H9 (cell line): ENCODE results near the gene MMP2. TPM values are rescaled to one million over a fixed set of nuclear protein-coding genes. Genes with fewer than 3 reads are reported as not detected.

ENCODE experiments used
- DNase-seq: peaks from one replicate; pipeline ENCODE4 v3.0.0-alpha.2; 2017
- H2AFZ ChIP-seq: one replicate; pipeline ENCODE4 v1.6.1; 2013; ENCODE audit warnings: mild to moderate bottlenecking, low read length, control low read depth, moderate library complexity
- H2AK5ac ChIP-seq: 2 replicates; pipeline ENCODE4 v1.6.1; 2013; ENCODE audit warnings: low read length, control low read depth, mixed read lengths; ENCODE audit not compliant: insufficient read length
- H2BK120ac ChIP-seq: one replicate; pipeline ENCODE4 v1.6.1; 2013; ENCODE audit warnings: low read depth, mild to moderate bottlenecking, low read length, control low read depth, inconsistent platforms; ENCODE audit not compliant: poor library complexity, severe bottlenecking
- H2BK12ac ChIP-seq: 2 replicates; pipeline ENCODE4 v1.6.1; 2013; ENCODE audit warnings: low read length, control low read depth, mixed read lengths, low read depth; ENCODE audit not compliant: insufficient read length
- H2BK15ac ChIP-seq: 2 replicates; pipeline ENCODE4 v1.6.1; 2013; ENCODE audit warnings: low read depth, low read length, control low read depth
- H2BK20ac ChIP-seq: one replicate; pipeline ENCODE4 v1.6.1; 2013; ENCODE audit warnings: low read depth, mild to moderate bottlenecking, low read length, control low read depth, inconsistent platforms; ENCODE audit not compliant: poor library complexity, severe bottlenecking
- H2BK5ac ChIP-seq: 2 replicates; pipeline ENCODE4 v1.6.1; 2013; ENCODE audit warnings: low read length, control low read depth, mixed read lengths; ENCODE audit not compliant: insufficient read length
- H3K14ac ChIP-seq: 2 replicates; pipeline ENCODE4 v1.6.1; 2013; ENCODE audit warnings: low read length, control low read depth; ENCODE audit not compliant: insufficient read depth
- H3K18ac ChIP-seq: 2 replicates; pipeline ENCODE4 v1.6.1; 2013; ENCODE audit warnings: low read depth, mild to moderate bottlenecking, mixed read lengths, low read length, control low read depth; ENCODE audit not compliant: insufficient read length
- H3K23ac ChIP-seq: 2 replicates; pipeline ENCODE4 v1.6.1; 2013; ENCODE audit warnings: low read length, control low read depth, mixed read lengths, low read depth; ENCODE audit not compliant: insufficient read length
- H3K23me2 ChIP-seq: 2 replicates; pipeline ENCODE4 v1.6.1; 2013; ENCODE audit warnings: low read depth, mild to moderate bottlenecking, mixed read lengths, low read length, control low read depth; ENCODE audit not compliant: insufficient read length, poor library complexity, severe bottlenecking
- H3K27ac ChIP-seq: 2 replicates; pipeline ENCODE4 v1.5.1; 2013; ENCODE audit warnings: low read length, control low read depth, mixed read lengths, low read depth; ENCODE audit not compliant: insufficient read length
- H3K27me3 ChIP-seq: 2 replicates; pipeline ENCODE4 v1.6.1; 2013; ENCODE audit warnings: low read length, control low read depth, inconsistent platforms; ENCODE audit not compliant: insufficient read depth
- H3K4ac ChIP-seq: 2 replicates; pipeline ENCODE4 v1.6.1; 2013; ENCODE audit warnings: low read depth, mild to moderate bottlenecking, control low read depth, inconsistent platforms, low read length, moderate library complexity
- H3K4me1 ChIP-seq: 2 replicates; pipeline ENCODE4 v1.6.1; 2013; ENCODE audit warnings: low read length, control low read depth, inconsistent platforms; ENCODE audit not compliant: insufficient read depth
- H3K4me2 ChIP-seq: 2 replicates; pipeline ENCODE4 v1.6.1; 2013; ENCODE audit warnings: low read length, control low read depth, mixed read lengths; ENCODE audit not compliant: insufficient read length, insufficient read depth
- H3K56ac ChIP-seq: 2 replicates; pipeline ENCODE4 v1.6.1; 2013; ENCODE audit warnings: low read depth, mild to moderate bottlenecking, mixed read lengths, low read length, control low read depth; ENCODE audit not compliant: insufficient read length
- H3K79me1 ChIP-seq: 2 replicates; pipeline ENCODE4 v1.6.1; 2013; ENCODE audit warnings: low read depth, mild to moderate bottlenecking, moderate library complexity, low read length, control low read depth, inconsistent platforms; ENCODE audit not compliant: insufficient read depth, poor library complexity, severe bottlenecking
- H3K79me2 ChIP-seq: 2 replicates; pipeline ENCODE4 v1.6.1; 2013; ENCODE audit warnings: low read length, control low read depth, inconsistent platforms; ENCODE audit not compliant: insufficient read depth
- H3K9ac ChIP-seq: 2 replicates; pipeline ENCODE4 v1.6.1; 2013; ENCODE audit warnings: low read length, control low read depth, mixed read lengths; ENCODE audit not compliant: insufficient read length; ENCODE audit errors: extremely low read depth
- H3K9me3 ChIP-seq: one replicate; pipeline ENCODE4 v1.6.1; 2013; ENCODE audit warnings: low read depth, low read length, inconsistent platforms; ENCODE audit not compliant: control insufficient read depth
- H3T11ph ChIP-seq: one replicate; pipeline ENCODE4 v1.6.1; 2013; ENCODE audit warnings: mild to moderate bottlenecking, low read length, control low read depth, inconsistent platforms
- H4K20me1 ChIP-seq: one replicate; pipeline ENCODE4 v1.6.1; 2013; ENCODE audit not compliant: control insufficient read depth, insufficient read length, insufficient read depth
- H4K5ac ChIP-seq: 2 replicates; pipeline ENCODE4 v1.6.1; 2013; ENCODE audit warnings: low read depth, mild to moderate bottlenecking, mixed read lengths, low read length, control low read depth; ENCODE audit not compliant: insufficient read length
- H4K8ac ChIP-seq: replicated peaks from 2 replicates; pipeline ENCODE4 v1.6.1; 2013; ENCODE audit warnings: low read length, control low read depth, mixed read lengths, low read depth; ENCODE audit not compliant: insufficient read length
- H4K91ac ChIP-seq: 2 replicates; pipeline ENCODE4 v1.6.1; 2013; ENCODE audit warnings: low read depth, mild to moderate bottlenecking, moderate library complexity, mixed read lengths, low read length, control low read depth; ENCODE audit not compliant: insufficient read length
- H3K27ac Mint-ChIP-seq, 3 experiments: 2 replicates in 2 of 3; 3 replicates in 1 of 3; pipeline ENCODE4 v1.8.0; 2020 to 2021; ENCODE audit warnings: mixed read lengths in 3 of 3, mild to moderate bottlenecking in 1 of 3, moderate library complexity in 1 of 3
- H3K27me3 Mint-ChIP-seq: 2 replicates; pipeline ENCODE4 v1.8.0; 2021; ENCODE audit warnings: low read depth, mild to moderate bottlenecking, moderate library complexity, mixed read lengths
- H3K36me3 Mint-ChIP-seq, 3 experiments: 2 replicates in 2 of 3; 3 replicates in 1 of 3; pipeline ENCODE4 v1.8.0; 2020 to 2021; ENCODE audit warnings: low read depth in 3 of 3, mixed read lengths in 3 of 3; ENCODE audit not compliant: insufficient read depth in 1 of 3
- H3K4me1 Mint-ChIP-seq, 2 experiments: 2 replicates each; pipeline ENCODE4 v1.8.0; 2020; ENCODE audit warnings: mixed read lengths in 2 of 2
- H3K4me3 Mint-ChIP-seq, 2 experiments: 2 replicates in 1 of 2; 3 replicates in 1 of 2; pipeline ENCODE4 v1.8.0; 2020 to 2021; ENCODE audit warnings: mild to moderate bottlenecking in 2 of 2, mixed read lengths in 2 of 2, moderate library complexity in 1 of 2
- H3K9me3 Mint-ChIP-seq, 2 experiments: 2 replicates in 1 of 2; 3 replicates in 1 of 2; pipeline ENCODE4 v1.8.0; 2020; ENCODE audit warnings: mild to moderate bottlenecking in 2 of 2, mixed read lengths in 2 of 2, moderate library complexity in 1 of 2
- WGBS: extraction: QIAGEN DNeasy Blood & Tissue Kit; methylation state at CpG from one replicate; pipeline ENCODE4 v1.1.7; 2013; ENCODE audit warnings: missing lambda C conversion rate, low lambda C conversion rate, mixed read lengths; ENCODE audit not compliant: insufficient read length; ENCODE audit errors: extremely low coverage; 5-methylcytosine and 5-hydroxymethylcytosine counted together
- total RNA-seq: library from RNA; stranded (reverse); gene quantifications from 2 replicates; pipeline ENCODE4 v1.2.1, GENCODE V29; 2021
- TF ChIP-seq, protein P1 (sequence below): fragments of 200-600 bp; sonication (generic); conservative IDR thresholded peaks from 3 replicates; pipeline ENCODE4 v1.8.0; 2021; ENCODE audit warnings: antibody characterized with exemption, mild to moderate bottlenecking

MMP2 gene
- total RNA-seq, 1 experiment from 2014 or later, result 23.1 TPM

DNA sequence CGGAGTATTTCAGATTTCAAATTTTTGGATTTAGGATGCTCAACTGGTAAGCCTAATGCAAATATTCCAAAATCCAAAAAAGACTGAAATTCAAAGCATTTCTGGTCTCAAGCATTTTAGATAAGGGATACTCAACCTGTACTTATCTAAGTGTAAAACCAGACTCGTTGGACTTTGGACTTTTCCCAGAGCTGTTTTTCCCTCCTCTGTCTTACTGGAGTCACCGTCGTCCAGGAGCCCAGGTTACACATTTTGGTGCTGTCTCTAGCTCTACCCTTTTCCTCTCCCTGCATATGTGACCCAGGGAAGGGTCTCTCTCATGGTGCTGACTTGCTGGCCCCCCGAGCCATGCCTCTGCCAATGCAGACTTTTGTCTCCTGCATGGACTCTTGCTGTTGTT, 46.0 kb upstream of the MMP2 start:
- no peaks in the 10 kb centered on the region; a peak in 1 of 5 replicates for H3K9me3 Mint-ChIP-seq
- no peaks in the 10 kb centered on the region for H3K79me1 ChIP-seq
- WGBS, result no CpG with 5 or more reads among the region's 5 CpGs
- no peak overlapping the region for H3K14ac ChIP-seq
- no peaks in the 10 kb centered on the region for H3K4me1 Mint-ChIP-seq
- no peak overlapping the region for H2BK20ac ChIP-seq
- no peak overlapping the region for H3K27ac Mint-ChIP-seq
- H3K27me3 Mint-ChIP-seq, result peaks cover 16% of the 10 kb centered on the region
- TF ChIP-seq, protein P1, sequence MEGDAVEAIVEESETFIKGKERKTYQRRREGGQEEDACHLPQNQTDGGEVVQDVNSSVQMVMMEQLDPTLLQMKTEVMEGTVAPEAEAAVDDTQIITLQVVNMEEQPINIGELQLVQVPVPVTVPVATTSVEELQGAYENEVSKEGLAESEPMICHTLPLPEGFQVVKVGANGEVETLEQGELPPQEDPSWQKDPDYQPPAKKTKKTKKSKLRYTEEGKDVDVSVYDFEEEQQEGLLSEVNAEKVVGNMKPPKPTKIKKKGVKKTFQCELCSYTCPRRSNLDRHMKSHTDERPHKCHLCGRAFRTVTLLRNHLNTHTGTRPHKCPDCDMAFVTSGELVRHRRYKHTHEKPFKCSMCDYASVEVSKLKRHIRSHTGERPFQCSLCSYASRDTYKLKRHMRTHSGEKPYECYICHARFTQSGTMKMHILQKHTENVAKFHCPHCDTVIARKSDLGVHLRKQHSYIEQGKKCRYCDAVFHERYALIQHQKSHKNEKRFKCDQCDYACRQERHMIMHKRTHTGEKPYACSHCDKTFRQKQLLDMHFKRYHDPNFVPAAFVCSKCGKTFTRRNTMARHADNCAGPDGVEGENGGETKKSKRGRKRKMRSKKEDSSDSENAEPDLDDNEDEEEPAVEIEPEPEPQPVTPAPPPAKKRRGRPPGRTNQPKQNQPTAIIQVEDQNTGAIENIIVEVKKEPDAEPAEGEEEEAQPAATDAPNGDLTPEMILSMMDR, result no peak
- no peaks in the 10 kb centered on the region for H3K79me2 ChIP-seq
- H3K4me1 ChIP-seq, result no peaks in the 10 kb centered on the region
- no peaks in the 10 kb centered on the region for H3K36me3 Mint-ChIP-seq
- H2BK5ac ChIP-seq, result no peak overlapping the region
- no peak overlapping the region for H3K18ac ChIP-seq
- no peak overlapping the region for H4K91ac ChIP-seq
- no peak overlapping the region for H3K23ac ChIP-seq
- DNase-seq, result no peak
- no peak overlapping the region for H2BK120ac ChIP-seq
- no peaks in the 10 kb centered on the region for H3K27me3 ChIP-seq
- no peak overlapping the region for H3K4ac ChIP-seq
- no peak overlapping the region for H2BK12ac ChIP-seq
- no peak overlapping the region for H4K8ac ChIP-seq
- H3K27ac ChIP-seq, result no peak overlapping the region
- no peak overlapping the region for H3K56ac ChIP-seq
- H3T11ph ChIP-seq, result no peak overlapping the region
- H3K4me3 Mint-ChIP-seq, result no peak overlapping the region
- no peaks in the 10 kb centered on the region for H3K23me2 ChIP-seq
- no peak overlapping the region for H2AFZ ChIP-seq
- H3K4me2 ChIP-seq, result no peak overlapping the region
- no peaks in the 10 kb centered on the region for H3K9me3 ChIP-seq
- H2BK15ac ChIP-seq, result no peak overlapping the region
- no peak overlapping the region for H2AK5ac ChIP-seq
- no peaks in the 10 kb centered on the region for H4K20me1 ChIP-seq
- no peak overlapping the region for H3K9ac ChIP-seq
- no peak overlapping the region for H4K5ac ChIP-seq
